ENCODE results near the gene GCM1. TPM values are rescaled to one million over a fixed set of nuclear protein-coding genes. Genes with fewer than 3 reads are reported as not detected.

The GCM1 gene
- polyA plus RNA-seq, 1 donor from 2014 or later: not detected

DNA sequence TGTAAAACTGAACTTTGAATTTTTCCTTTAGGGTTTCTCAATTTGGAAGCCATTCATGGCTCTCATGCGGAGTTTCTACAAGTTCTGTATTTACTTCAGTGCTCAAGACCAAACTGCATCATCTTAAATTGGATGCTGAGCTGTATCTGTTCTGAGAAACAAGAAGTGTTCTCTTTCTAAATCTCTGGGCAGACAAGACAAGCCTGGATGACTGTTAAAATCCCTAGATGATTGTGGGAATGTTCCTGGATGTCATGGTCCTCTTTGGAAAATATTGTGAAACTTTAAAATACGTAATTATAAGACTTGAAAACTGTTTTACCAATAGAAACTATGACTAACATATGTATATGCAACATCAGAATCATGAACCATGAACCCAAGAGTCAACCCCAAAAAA lies 6.2 kb upstream of the GCM1 start:
- no peak overlapping the region for H3K27ac ChIP-seq (ENCODE audit: low read length)
- H3K36me3 ChIP-seq (ENCODE audit: insufficient read depth, low read length): no peaks in the 10 kb centered on the region
- H3K9me2 ChIP-seq (ENCODE audit: insufficient read depth, low read length): no peaks in the 10 kb centered on the region
- H3K27me3 ChIP-seq (ENCODE audit: insufficient read depth, low read depth, low read length): no peaks in the 10 kb centered on the region
- no peaks in the 10 kb centered on the region for H3F3A ChIP-seq (ENCODE audit: insufficient read depth, low read length, poor library complexity, severe bottlenecking)
- H2AFZ ChIP-seq (ENCODE audit: low read depth, low read length): no peak overlapping the region
- H3K79me2 ChIP-seq (replicated peaks; ENCODE audit: insufficient read depth, low read length): no peaks in the 10 kb centered on the region
- no peak overlapping the region for H3K9ac ChIP-seq (ENCODE audit: low read length)
- H3K4me3 ChIP-seq (ENCODE audit: low read length): no peak overlapping the region
- TF ChIP-seq, protein P1, sequence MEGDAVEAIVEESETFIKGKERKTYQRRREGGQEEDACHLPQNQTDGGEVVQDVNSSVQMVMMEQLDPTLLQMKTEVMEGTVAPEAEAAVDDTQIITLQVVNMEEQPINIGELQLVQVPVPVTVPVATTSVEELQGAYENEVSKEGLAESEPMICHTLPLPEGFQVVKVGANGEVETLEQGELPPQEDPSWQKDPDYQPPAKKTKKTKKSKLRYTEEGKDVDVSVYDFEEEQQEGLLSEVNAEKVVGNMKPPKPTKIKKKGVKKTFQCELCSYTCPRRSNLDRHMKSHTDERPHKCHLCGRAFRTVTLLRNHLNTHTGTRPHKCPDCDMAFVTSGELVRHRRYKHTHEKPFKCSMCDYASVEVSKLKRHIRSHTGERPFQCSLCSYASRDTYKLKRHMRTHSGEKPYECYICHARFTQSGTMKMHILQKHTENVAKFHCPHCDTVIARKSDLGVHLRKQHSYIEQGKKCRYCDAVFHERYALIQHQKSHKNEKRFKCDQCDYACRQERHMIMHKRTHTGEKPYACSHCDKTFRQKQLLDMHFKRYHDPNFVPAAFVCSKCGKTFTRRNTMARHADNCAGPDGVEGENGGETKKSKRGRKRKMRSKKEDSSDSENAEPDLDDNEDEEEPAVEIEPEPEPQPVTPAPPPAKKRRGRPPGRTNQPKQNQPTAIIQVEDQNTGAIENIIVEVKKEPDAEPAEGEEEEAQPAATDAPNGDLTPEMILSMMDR (IDR thresholded peaks at IDR 0.05; ENCODE audit: poor library complexity, severe bottlenecking): no peak
- TF ChIP-seq EP300 (conservative IDR thresholded peaks at IDR 0.05; ENCODE audit: poor library complexity, severe bottlenecking): no peak
- TF ChIP-seq MXI1 (conservative IDR thresholded peaks at IDR 0.05; ENCODE audit: poor library complexity, severe bottlenecking): no peak
- TF ChIP-seq, protein P2, sequence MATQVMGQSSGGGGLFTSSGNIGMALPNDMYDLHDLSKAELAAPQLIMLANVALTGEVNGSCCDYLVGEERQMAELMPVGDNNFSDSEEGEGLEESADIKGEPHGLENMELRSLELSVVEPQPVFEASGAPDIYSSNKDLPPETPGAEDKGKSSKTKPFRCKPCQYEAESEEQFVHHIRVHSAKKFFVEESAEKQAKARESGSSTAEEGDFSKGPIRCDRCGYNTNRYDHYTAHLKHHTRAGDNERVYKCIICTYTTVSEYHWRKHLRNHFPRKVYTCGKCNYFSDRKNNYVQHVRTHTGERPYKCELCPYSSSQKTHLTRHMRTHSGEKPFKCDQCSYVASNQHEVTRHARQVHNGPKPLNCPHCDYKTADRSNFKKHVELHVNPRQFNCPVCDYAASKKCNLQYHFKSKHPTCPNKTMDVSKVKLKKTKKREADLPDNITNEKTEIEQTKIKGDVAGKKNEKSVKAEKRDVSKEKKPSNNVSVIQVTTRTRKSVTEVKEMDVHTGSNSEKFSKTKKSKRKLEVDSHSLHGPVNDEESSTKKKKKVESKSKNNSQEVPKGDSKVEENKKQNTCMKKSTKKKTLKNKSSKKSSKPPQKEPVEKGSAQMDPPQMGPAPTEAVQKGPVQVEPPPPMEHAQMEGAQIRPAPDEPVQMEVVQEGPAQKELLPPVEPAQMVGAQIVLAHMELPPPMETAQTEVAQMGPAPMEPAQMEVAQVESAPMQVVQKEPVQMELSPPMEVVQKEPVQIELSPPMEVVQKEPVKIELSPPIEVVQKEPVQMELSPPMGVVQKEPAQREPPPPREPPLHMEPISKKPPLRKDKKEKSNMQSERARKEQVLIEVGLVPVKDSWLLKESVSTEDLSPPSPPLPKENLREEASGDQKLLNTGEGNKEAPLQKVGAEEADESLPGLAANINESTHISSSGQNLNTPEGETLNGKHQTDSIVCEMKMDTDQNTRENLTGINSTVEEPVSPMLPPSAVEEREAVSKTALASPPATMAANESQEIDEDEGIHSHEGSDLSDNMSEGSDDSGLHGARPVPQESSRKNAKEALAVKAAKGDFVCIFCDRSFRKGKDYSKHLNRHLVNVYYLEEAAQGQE (IDR thresholded peaks at IDR 0.05; ENCODE audit: borderline replicate concordance): no peak
- TF ChIP-seq SMC3 (conservative IDR thresholded peaks at IDR 0.05; ENCODE audit: poor library complexity): no peak
- TF ChIP-seq TAF1 (IDR thresholded peaks at IDR 0.05; ENCODE audit: low read depth): no peak
- TF ChIP-seq POLR2AphosphoS5 (IDR thresholded peaks at IDR 0.05): no peak
- no peaks in the 10 kb centered on the region for H3K9me3 ChIP-seq (ENCODE audit: low read length)
- H4K20me1 ChIP-seq (ENCODE audit: insufficient read depth): no peaks in the 10 kb centered on the region
- no peak overlapping the region for H3K4me2 ChIP-seq (ENCODE audit: low read length)

GRCh38 chr6:53154071-53154470 lies 5.4 kb upstream of the GCM1 start:
- H3K9me3 ChIP-seq (ENCODE audit: low read length): no peaks in the 10 kb centered on the region
- no peaks in the 10 kb centered on the region for H3K36me3 ChIP-seq (ENCODE audit: insufficient read depth, low read length)
- no peak overlapping the region for H3K4me2 ChIP-seq (ENCODE audit: low read length)
- no peak overlapping the region for H2AFZ ChIP-seq (ENCODE audit: low read depth, low read length)
- no peaks in the 10 kb centered on the region for H4K20me1 ChIP-seq (ENCODE audit: insufficient read depth)
- no peaks in the 10 kb centered on the region for H3K27me3 ChIP-seq (ENCODE audit: insufficient read depth, low read depth, low read length)
- H3K27ac ChIP-seq (ENCODE audit: low read length): no peak overlapping the region
- H3K79me2 ChIP-seq (replicated peaks; ENCODE audit: insufficient read depth, low read length): no peaks in the 10 kb centered on the region
- H3K9me2 ChIP-seq (ENCODE audit: insufficient read depth, low read length): no peaks in the 10 kb centered on the region
- no peak overlapping the region for H3K4me3 ChIP-seq (ENCODE audit: low read length)
- TF ChIP-seq, protein P2 (IDR thresholded peaks at IDR 0.05; ENCODE audit: borderline replicate concordance): no peak
- TF ChIP-seq MXI1 (conservative IDR thresholded peaks at IDR 0.05; ENCODE audit: poor library complexity, severe bottlenecking): no peak
- no peak for TF ChIP-seq SMC3 (conservative IDR thresholded peaks at IDR 0.05; ENCODE audit: poor library complexity)
- TF ChIP-seq TAF1 (IDR thresholded peaks at IDR 0.05; ENCODE audit: low read depth): no peak
- TF ChIP-seq EZH2 (IDR thresholded peaks at IDR 0.05; ENCODE audit: borderline replicate concordance, insufficient read depth, low read length, poor library complexity, severe bottlenecking): no peak
- no peak for TF ChIP-seq RAD21 (conservative IDR thresholded peaks at IDR 0.05)
- no peak for TF ChIP-seq POLR2AphosphoS5 (IDR thresholded peaks at IDR 0.05)
- TF ChIP-seq, protein P1 (IDR thresholded peaks at IDR 0.05; ENCODE audit: poor library complexity, severe bottlenecking): no peak
- no peak for TF ChIP-seq EP300 (conservative IDR thresholded peaks at IDR 0.05; ENCODE audit: poor library complexity, severe bottlenecking)
- no peaks in the 10 kb centered on the region for H3F3A ChIP-seq (ENCODE audit: insufficient read depth, low read length, poor library complexity, severe bottlenecking)
- H3K9ac ChIP-seq (ENCODE audit: low read length): no peak overlapping the region
